T-cell (primary cell): ENCODE data around the gene AGFG1. TPM values are rescaled to one million over a fixed set of nuclear protein-coding genes. Genes with fewer than 3 reads are reported as not detected.

Experiments
- ATAC-seq, 4 experiments: fragments of 200-7000 bp in 3 of 4; fragments of 150-1000 bp in 1 of 4; cut with Tn5 transposase; replicated peaks in 1 of 4; 1 replicate in 3 of 4; 2 replicates in 1 of 4; pipeline ENCODE4 v1.10.0; 2021; ENCODE audit warnings: moderate library complexity in 3 of 4, mild to moderate bottlenecking in 2 of 4, moderate number of reproducible peaks in 1 of 4
- CTCF ChIA-PET, 2 donors: fragments of 300-600 bp; sonication (Branson Sonifier 250); formaldehyde crosslinking; loops; one replicate each; lab custom pipeline; 2022; ENCODE audit warnings: antibody characterized with exemption in 2 of 2; lab: Charles Lee
- POLR2A ChIA-PET, 2 donors: fragments of 300-600 bp; sonication (Branson Sonifier 250); formaldehyde crosslinking; loops; one replicate each; lab custom pipeline; 2022; ENCODE audit warnings: antibody characterized with exemption in 2 of 2; lab: Charles Lee
- DNase-seq, 35 experiments: peaks; one replicate each; pipeline versions ENCODE4 v3.0.0 to v3.0.0-alpha.2; 2013 to 2023
- H3K27ac ChIP-seq: one replicate; pipeline ENCODE4 v1.5.1; 2013; ENCODE audit warnings: low read length
- H3K27me3 ChIP-seq, 2 experiments: replicated peaks in 1 of 2; 1 replicate in 1 of 2; 2 replicates in 1 of 2; pipeline versions ENCODE4 v1.6.1 to v1.7.0; 2013; ENCODE audit warnings: low read length in 1 of 2, mixed read lengths in 1 of 2; ENCODE audit not compliant: control insufficient read depth in 2 of 2, insufficient read depth in 2 of 2; ENCODE audit errors: extremely low read depth in 1 of 2
- H3K36me3 ChIP-seq, 2 donors: 1 replicate in 1 of 2; 2 replicates in 1 of 2; pipeline versions ENCODE4 v1.6.1 to v1.7.0; 2013; ENCODE audit warnings: low read length in 1 of 2; ENCODE audit not compliant: control insufficient read depth in 2 of 2, insufficient read depth in 1 of 2; ENCODE audit errors: extremely low read depth in 1 of 2
- H3K4me1 ChIP-seq, 2 experiments: 1 replicate in 1 of 2; 2 replicates in 1 of 2; pipeline versions ENCODE4 v1.6.1 to v1.7.0; 2013; ENCODE audit warnings: low read length in 2 of 2, mixed read lengths in 1 of 2; ENCODE audit not compliant: insufficient read depth in 2 of 2, control insufficient read depth in 1 of 2; ENCODE audit errors: extremely low read depth in 1 of 2
- H3K4me3 ChIP-seq, 2 donors: 1 replicate in 1 of 2; 2 replicates in 1 of 2; pipeline versions ENCODE4 v1.5.1 to v1.7.0; 2013; ENCODE audit warnings: mild to moderate bottlenecking in 2 of 2, low read length in 1 of 2, moderate library complexity in 1 of 2; ENCODE audit not compliant: control insufficient read depth in 1 of 2; ENCODE audit errors: extremely low read depth in 1 of 2
- H3K9me3 ChIP-seq: 2 replicates; pipeline ENCODE4 v1.7.0; 2013
- H3K27ac Mint-ChIP-seq, 2 donors: one replicate each; pipeline ENCODE4 v1.8.0; 2020 to 2021; ENCODE audit warnings: mild to moderate bottlenecking in 2 of 2, mixed read lengths in 2 of 2
- H3K27me3 Mint-ChIP-seq, 2 donors: one replicate each; pipeline ENCODE4 v1.8.0; 2021 to 2022; ENCODE audit warnings: mixed read lengths in 2 of 2
- H3K36me3 Mint-ChIP-seq: one replicate; pipeline ENCODE4 v1.8.0; 2021; ENCODE audit warnings: mixed read lengths
- H3K4me1 Mint-ChIP-seq, 3 donors: one replicate each; pipeline ENCODE4 v1.8.0; 2020 to 2022; ENCODE audit warnings: mixed read lengths in 3 of 3, mild to moderate bottlenecking in 1 of 3
- H3K4me3 Mint-ChIP-seq, 3 donors: one replicate each; pipeline ENCODE4 v1.8.0; 2020 to 2022; ENCODE audit warnings: mild to moderate bottlenecking in 3 of 3, mixed read lengths in 3 of 3, moderate library complexity in 3 of 3
- H3K9me3 Mint-ChIP-seq, 3 donors: one replicate each; pipeline ENCODE4 v1.8.0; 2020 to 2022; ENCODE audit warnings: mixed read lengths in 3 of 3
- WGBS: methylation state at CpG from one replicate; pipeline ENCODE4 v1.1.5; 2013; ENCODE audit warnings: missing lambda C conversion rate; ENCODE audit not compliant: insufficient coverage; 5-methylcytosine and 5-hydroxymethylcytosine counted together
- total RNA-seq, 35 experiments: library from RNA in 6 of 35; stranded (reverse) in 6 of 35; fragments of 120-200 nt in 1 of 35; gene quantifications; one replicate each; pipeline versions ENCODE4 v1.2.1 to v1.2.4 and lab custom pipeline; 2013 to 2026

Gene AGFG1, protein sequence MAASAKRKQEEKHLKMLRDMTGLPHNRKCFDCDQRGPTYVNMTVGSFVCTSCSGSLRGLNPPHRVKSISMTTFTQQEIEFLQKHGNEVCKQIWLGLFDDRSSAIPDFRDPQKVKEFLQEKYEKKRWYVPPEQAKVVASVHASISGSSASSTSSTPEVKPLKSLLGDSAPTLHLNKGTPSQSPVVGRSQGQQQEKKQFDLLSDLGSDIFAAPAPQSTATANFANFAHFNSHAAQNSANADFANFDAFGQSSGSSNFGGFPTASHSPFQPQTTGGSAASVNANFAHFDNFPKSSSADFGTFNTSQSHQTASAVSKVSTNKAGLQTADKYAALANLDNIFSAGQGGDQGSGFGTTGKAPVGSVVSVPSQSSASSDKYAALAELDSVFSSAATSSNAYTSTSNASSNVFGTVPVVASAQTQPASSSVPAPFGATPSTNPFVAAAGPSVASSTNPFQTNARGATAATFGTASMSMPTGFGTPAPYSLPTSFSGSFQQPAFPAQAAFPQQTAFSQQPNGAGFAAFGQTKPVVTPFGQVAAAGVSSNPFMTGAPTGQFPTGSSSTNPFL
- 10 to 100 TPM; 48.6 to 61.4 (median 53.1) TPM for total RNA-seq
- total RNA-seq (2013): 41.1 TPM
- total RNA-seq (lab: John Stamatoyannopoulos, UW): 77.4 to 359 (median 100) reads per million in 29 experiments

GRCh38 chr2:227471924-227472264 lies at the start of gene AGFG1:
Gene AGFG1, plus strand, starts transcription at chr2:227472156. Its CDS starts 266 bp downstream, at chr2:227472422.
- H3K4me3 Mint-ChIP-seq: peak within 1 kb of the TSS; percentile 84 to 92 (median 90)
- DNase-seq (peak; percentile 56 to 89 (median 77)), ATAC-seq (peak; percentile 86 to 93 (median 88))
- Histone ChIP-seq H3K36me3 (no peaks in the 10 kb centered on the region), H3K4me3 (peak within 1 kb of the TSS; percentile 64 to 71), H3K27me3 (no peaks in the 10 kb centered on the region), H3K4me1 (peaks cover 18 to 21% of the 10 kb centered on the region in 2 experiments), H3K9me3 (no peaks in the 10 kb centered on the region), H3K27ac (peak within 1 kb of the TSS; percentile 45)
- no peaks in the 10 kb centered on the region for H3K27me3 Mint-ChIP-seq
- no peaks in the 10 kb centered on the region for H3K9me3 Mint-ChIP-seq
- POLR2A ChIA-PET: no interaction called here
- peaks cover 48 to 58% (median 56%) of the 10 kb centered on the region in 3 donors for H3K4me1 Mint-ChIP-seq
- H3K27ac Mint-ChIP-seq: peak within 1 kb of the TSS; percentile 73 to 77
- no peaks in the 10 kb centered on the region for H3K36me3 Mint-ChIP-seq
- CTCF ChIA-PET: interaction anchor here in 1 of 2 donors (1.1 kb wide), 1 partner anchor 34 kb away, joined by 3 read pairs; no protein-coding TSS in a partner anchor
- 0% methylated on average over 26 of the region's 28 CpGs for WGBS

GRCh38 chr2:227423656-227424499 lies 48.1 kb upstream of the AGFG1 start:
- no peak for ATAC-seq
- DNase-seq: no peak
- Histone ChIP-seq H3K36me3 (no peaks in the 10 kb centered on the region), H3K4me3 (no peak overlapping the region), H3K9me3 (no peaks in the 10 kb centered on the region), H3K27me3 (no peaks in the 10 kb centered on the region), H3K27ac (no peak overlapping the region), H3K4me1 (no peaks in the 10 kb centered on the region)
- Mint-ChIP-seq H3K27me3 (no peaks in the 10 kb centered on the region), H3K4me1 (peaks cover 0 to 10% (median 0%) of the 10 kb centered on the region in 3 donors), H3K9me3 (no peaks in the 10 kb centered on the region), H3K36me3 (no peaks in the 10 kb centered on the region), H3K4me3 (no peak overlapping the region), H3K27ac (no peak overlapping the region)
- WGBS: 97% methylated on average over 7 of the region's 10 CpGs
- ChIA-PET CTCF (interaction anchor here in 1 of 2 donors (0.5 kb wide), 1 partner anchor 233 kb away, joined by 3 read pairs; no protein-coding TSS in a partner anchor), POLR2A (no interaction called here)

- Histone ChIP-seq H3K4me3 (no peak overlapping the region), H3K9me3 (no peaks in the 10 kb centered on the region), H3K27ac (no peak overlapping the region), H3K27me3 (no peaks in the 10 kb centered on the region), H3K4me1 (no peaks in the 10 kb centered on the region), H3K36me3 (no peaks in the 10 kb centered on the region)
- ChIA-PET CTCF (no interaction called here), POLR2A (interaction anchor here in 1 of 2 donors (0.6 kb wide), 1 partner anchor 1801 kb away, joined by 3 read pairs; no protein-coding TSS in a partner anchor)
- Mint-ChIP-seq H3K27me3 (no peaks in the 10 kb centered on the region), H3K9me3 (peaks cover 10 to 12% (median 11%) of the 10 kb centered on the region in 3 donors), H3K36me3 (peaks cover 10% of the 10 kb centered on the region), H3K4me1 (peaks cover 0 to 10% (median 0%) of the 10 kb centered on the region in 3 donors), H3K27ac (no peak overlapping the region), H3K4me3 (no peak overlapping the region)
- no peak for DNase-seq
- no CpG with 5 or more reads among the region's 8 CpGs for WGBS
- ATAC-seq: no peak
Measured at GRCh38 chr2:227428731-227429285, 43.1 kb upstream of the AGFG1 start.

- peaks cover 0 to 10% (median 0%) of the 10 kb centered on the region in 3 donors for H3K4me1 Mint-ChIP-seq
- Histone ChIP-seq H3K4me3 (no peak overlapping the region), H3K36me3 (no peaks in the 10 kb centered on the region), H3K27me3 (no peaks in the 10 kb centered on the region), H3K4me1 (no peaks in the 10 kb centered on the region), H3K27ac (no peak overlapping the region), H3K9me3 (no peaks in the 10 kb centered on the region)
- whole genome bisulfite sequencing: no CpG with 5 or more reads among the region's 3 CpGs
- H3K9me3 Mint-ChIP-seq: peaks cover 10 to 12% (median 11%) of the 10 kb centered on the region in 3 donors
- no peaks in the 10 kb centered on the region for H3K27me3 Mint-ChIP-seq
- no peak overlapping the region for H3K27ac Mint-ChIP-seq
- POLR2A ChIA-PET: no interaction called here
- peaks cover 10% of the 10 kb centered on the region for H3K36me3 Mint-ChIP-seq
- no peak for ATAC-seq
- no peak overlapping the region for H3K4me3 Mint-ChIP-seq
- CTCF ChIA-PET: no interaction called here
- no peak for DNase-seq
Measured at GRCh38 chr2:227430639-227431038, 41.3 kb upstream of the AGFG1 start.

GRCh38 chr2:227433171-227433570 lies 38.8 kb upstream of the AGFG1 start:
- H3K36me3 ChIP-seq: no peaks in the 10 kb centered on the region
- H3K36me3 Mint-ChIP-seq: peaks cover 10% of the 10 kb centered on the region
- H3K27me3 ChIP-seq: no peaks in the 10 kb centered on the region
- H3K4me1 Mint-ChIP-seq: peaks cover 0 to 4% (median 0%) of the 10 kb centered on the region in 3 donors
- H3K27ac ChIP-seq: no peak overlapping the region
- peaks cover 10 to 12% (median 11%) of the 10 kb centered on the region in 3 donors for H3K9me3 Mint-ChIP-seq
- no peak for DNase-seq
- peaks cover 0 to 2% of the 10 kb centered on the region in 2 donors for H3K27me3 Mint-ChIP-seq
- no peak overlapping the region for H3K4me3 Mint-ChIP-seq
- H3K4me3 ChIP-seq: no peak overlapping the region
- 100% methylated on average over 1 of the region's 2 CpGs for WGBS
- no peaks in the 10 kb centered on the region for H3K9me3 ChIP-seq
- no peaks in the 10 kb centered on the region for H3K4me1 ChIP-seq
- peak overlapping the region in 1 of 2 donors; percentile 19 for H3K27ac Mint-ChIP-seq
- no peak for ATAC-seq
- POLR2A ChIA-PET: no interaction called here
- CTCF ChIA-PET: no interaction called here
